ENCODE data around the gene MORF4L2. TPM values are rescaled to one million over a fixed set of nuclear protein-coding genes. Genes with fewer than 3 reads are reported as not detected.

MORF4L2 gene
- total and polyA plus RNA-seq, 9 of the 15 experiments (the other 6 are each of a cell fraction or from before 2014, with no cell fraction given): 324 to 781 (median 420) TPM

- TF ChIP-seq TAF9B (IDR thresholded peaks at IDR 0.05; ENCODE audit: partially characterized antibody): no peak
- TF ChIP-seq MTA3 (IDR thresholded peaks at IDR 0.05; ENCODE audit: borderline replicate concordance): no peak
- TF ChIP-seq ZNF224 (CRISPR knock-in tag; IDR thresholded peaks at IDR 0.05): no peak
- TF ChIP-seq TRIM28 (IDR thresholded peaks at IDR 0.05): no peak
- no peak for TF ChIP-seq KDM4B (IDR thresholded peaks at IDR 0.05; ENCODE audit: borderline replicate concordance in 2 of 2, low read depth in 1 of 2)
- TF ChIP-seq NR3C1 (CRISPR knock-in tag; IDR thresholded peaks at IDR 0.05): no peak
- no peak for TF ChIP-seq HOMEZ (CRISPR knock-in tag; IDR thresholded peaks at IDR 0.05)
- TF ChIP-seq ZNF217 (CRISPR knock-in tag; IDR thresholded peaks at IDR 0.05): no peak
- TF ChIP-seq, protein P1, sequence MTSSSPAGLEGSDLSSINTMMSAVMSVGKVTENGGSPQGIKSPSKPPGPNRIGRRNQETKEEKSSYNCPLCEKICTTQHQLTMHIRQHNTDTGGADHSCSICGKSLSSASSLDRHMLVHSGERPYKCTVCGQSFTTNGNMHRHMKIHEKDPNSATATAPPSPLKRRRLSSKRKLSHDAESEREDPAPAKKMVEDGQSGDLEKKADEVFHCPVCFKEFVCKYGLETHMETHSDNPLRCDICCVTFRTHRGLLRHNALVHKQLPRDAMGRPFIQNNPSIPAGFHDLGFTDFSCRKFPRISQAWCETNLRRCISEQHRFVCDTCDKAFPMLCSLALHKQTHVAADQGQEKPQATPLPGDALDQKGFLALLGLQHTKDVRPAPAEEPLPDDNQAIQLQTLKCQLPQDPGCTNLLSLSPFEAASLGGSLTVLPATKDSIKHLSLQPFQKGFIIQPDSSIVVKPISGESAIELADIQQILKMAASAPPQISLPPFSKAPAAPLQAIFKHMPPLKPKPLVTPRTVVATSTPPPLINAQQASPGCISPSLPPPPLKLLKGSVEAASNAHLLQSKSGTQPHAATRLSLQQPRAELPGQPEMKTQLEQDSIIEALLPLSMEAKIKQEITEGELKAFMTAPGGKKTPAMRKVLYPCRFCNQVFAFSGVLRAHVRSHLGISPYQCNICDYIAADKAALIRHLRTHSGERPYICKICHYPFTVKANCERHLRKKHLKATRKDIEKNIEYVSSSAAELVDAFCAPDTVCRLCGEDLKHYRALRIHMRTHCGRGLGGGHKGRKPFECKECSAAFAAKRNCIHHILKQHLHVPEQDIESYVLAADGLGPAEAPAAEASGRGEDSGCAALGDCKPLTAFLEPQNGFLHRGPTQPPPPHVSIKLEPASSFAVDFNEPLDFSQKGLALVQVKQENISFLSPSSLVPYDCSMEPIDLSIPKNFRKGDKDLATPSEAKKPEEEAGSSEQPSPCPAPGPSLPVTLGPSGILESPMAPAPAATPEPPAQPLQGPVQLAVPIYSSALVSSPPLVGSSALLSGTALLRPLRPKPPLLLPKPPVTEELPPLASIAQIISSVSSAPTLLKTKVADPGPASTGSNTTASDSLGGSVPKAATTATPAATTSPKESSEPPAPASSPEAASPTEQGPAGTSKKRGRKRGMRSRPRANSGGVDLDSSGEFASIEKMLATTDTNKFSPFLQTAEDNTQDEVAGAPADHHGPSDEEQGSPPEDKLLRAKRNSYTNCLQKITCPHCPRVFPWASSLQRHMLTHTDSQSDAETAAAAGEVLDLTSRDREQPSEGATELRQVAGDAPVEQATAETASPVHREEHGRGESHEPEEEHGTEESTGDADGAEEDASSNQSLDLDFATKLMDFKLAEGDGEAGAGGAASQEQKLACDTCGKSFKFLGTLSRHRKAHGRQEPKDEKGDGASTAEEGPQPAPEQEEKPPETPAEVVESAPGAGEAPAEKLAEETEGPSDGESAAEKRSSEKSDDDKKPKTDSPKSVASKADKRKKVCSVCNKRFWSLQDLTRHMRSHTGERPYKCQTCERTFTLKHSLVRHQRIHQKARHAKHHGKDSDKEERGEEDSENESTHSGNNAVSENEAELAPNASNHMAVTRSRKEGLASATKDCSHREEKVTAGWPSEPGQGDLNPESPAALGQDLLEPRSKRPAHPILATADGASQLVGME (CRISPR knock-in tag; IDR thresholded peaks at IDR 0.05): no peak
- no peak for TF ChIP-seq MITF (IDR thresholded peaks at IDR 0.05)
- no peak for TF ChIP-seq TCF7 (IDR thresholded peaks at IDR 0.05; ENCODE audit: borderline replicate concordance)
Measured at GRCh38 chrX:103730147-103730795, 43.8 kb upstream of the MORF4L2 start (continued).

Measured in K562 (cell line).